Neural progenitor cell (in vitro differentiated cells): Measurements from ENCODE around the gene MAN2B2.

Experiments used
- EZH2 ChIP-seq: fragments of 200-600 bp; sonication (generic); IDR thresholded peaks from 2 replicates; pipeline ENCODE4 v1.6.1; 2017; ENCODE audit warnings: antibody characterized with exemption, mild to moderate bottlenecking, moderate library complexity
- TF ChIP-seq, protein P1 (sequence below): fragments of 200-600 bp; sonication (generic); IDR thresholded peaks from 2 replicates; pipeline ENCODE4 v1.5.1; 2017; ENCODE audit warnings: antibody characterized with exemption, mild to moderate bottlenecking

DNA sequence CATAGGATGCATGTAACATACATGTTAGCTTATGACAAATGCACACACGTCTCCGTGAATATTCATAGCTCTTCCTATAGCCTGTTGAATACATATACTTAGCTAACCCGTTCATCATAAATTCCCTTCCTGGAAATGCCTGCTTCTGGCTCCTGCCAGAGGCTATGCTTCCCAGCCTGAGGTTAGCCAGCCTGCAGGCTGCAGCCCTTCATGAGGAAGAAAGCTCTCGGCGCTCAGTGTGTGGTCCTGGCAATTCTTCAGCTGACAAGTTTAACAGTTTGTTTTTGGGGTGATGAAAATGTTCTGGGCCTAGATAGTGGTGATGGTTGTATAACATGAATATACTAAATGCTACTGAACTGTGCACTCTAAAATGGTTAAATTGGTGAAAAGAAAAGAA lies 48.8 kb upstream of the MAN2B2 start:
- TF ChIP-seq, protein P1, sequence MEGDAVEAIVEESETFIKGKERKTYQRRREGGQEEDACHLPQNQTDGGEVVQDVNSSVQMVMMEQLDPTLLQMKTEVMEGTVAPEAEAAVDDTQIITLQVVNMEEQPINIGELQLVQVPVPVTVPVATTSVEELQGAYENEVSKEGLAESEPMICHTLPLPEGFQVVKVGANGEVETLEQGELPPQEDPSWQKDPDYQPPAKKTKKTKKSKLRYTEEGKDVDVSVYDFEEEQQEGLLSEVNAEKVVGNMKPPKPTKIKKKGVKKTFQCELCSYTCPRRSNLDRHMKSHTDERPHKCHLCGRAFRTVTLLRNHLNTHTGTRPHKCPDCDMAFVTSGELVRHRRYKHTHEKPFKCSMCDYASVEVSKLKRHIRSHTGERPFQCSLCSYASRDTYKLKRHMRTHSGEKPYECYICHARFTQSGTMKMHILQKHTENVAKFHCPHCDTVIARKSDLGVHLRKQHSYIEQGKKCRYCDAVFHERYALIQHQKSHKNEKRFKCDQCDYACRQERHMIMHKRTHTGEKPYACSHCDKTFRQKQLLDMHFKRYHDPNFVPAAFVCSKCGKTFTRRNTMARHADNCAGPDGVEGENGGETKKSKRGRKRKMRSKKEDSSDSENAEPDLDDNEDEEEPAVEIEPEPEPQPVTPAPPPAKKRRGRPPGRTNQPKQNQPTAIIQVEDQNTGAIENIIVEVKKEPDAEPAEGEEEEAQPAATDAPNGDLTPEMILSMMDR = no peak
- TF ChIP-seq EZH2 = no peak
